GM06990 (cell line): ENCODE data around the gene EXD2.

Experiments used
- DNase-seq: peaks from one replicate; pipeline ENCODE4 v3.0.0-alpha.2; 2011; ENCODE audit not compliant: insufficient read length; ENCODE audit errors: extremely low read depth
- H3K27me3 ChIP-seq: replicated peaks from 2 replicates; pipeline ENCODE4 v1.6.0; 2011; ENCODE audit warnings: low read length; ENCODE audit not compliant: control insufficient read depth, insufficient read depth
- H3K36me3 ChIP-seq: 2 replicates; pipeline ENCODE4 v1.5.1; 2011; ENCODE audit warnings: low read length; ENCODE audit not compliant: control insufficient read depth, insufficient read depth
- H3K4me3 ChIP-seq: replicated peaks from 2 replicates; pipeline ENCODE4 v1.5.1; 2011; ENCODE audit warnings: low read depth, mild to moderate bottlenecking, control low read depth, low read length
- TF ChIP-seq, protein P1 (sequence below): IDR thresholded peaks from 2 replicates; pipeline ENCODE4 v1.5.1; 2011; ENCODE audit warnings: low read length, control low read depth, mild to moderate bottlenecking, inconsistent platforms; ENCODE audit not compliant: insufficient read depth, poor library complexity, severe bottlenecking

Gene EXD2

DNA sequence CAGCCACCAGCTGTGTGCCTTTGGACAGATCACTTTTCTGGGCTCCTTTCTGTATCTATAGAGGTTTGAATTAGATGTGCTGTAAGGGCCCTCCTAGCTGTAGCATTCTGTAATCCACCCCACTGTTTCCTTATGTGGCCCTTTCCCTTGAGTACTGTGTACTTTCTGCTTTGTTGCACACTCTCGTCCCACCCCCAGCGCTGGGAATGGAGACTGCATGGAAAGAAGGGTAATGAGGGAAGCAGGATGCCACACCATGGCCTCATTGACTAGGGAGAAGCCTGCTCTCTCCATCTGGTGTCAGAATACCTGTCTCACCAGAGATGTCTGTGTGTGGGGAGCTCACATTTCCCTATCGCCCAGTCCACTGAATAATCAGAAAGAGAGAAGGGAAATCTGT is 55.0 kb downstream of the EXD2 start:
- Histone ChIP-seq H3K27me3 (no peaks in the 10 kb centered on the region), H3K36me3 (no peaks in the 10 kb centered on the region), H3K4me3 (no peak overlapping the region)
- TF ChIP-seq, protein P1, sequence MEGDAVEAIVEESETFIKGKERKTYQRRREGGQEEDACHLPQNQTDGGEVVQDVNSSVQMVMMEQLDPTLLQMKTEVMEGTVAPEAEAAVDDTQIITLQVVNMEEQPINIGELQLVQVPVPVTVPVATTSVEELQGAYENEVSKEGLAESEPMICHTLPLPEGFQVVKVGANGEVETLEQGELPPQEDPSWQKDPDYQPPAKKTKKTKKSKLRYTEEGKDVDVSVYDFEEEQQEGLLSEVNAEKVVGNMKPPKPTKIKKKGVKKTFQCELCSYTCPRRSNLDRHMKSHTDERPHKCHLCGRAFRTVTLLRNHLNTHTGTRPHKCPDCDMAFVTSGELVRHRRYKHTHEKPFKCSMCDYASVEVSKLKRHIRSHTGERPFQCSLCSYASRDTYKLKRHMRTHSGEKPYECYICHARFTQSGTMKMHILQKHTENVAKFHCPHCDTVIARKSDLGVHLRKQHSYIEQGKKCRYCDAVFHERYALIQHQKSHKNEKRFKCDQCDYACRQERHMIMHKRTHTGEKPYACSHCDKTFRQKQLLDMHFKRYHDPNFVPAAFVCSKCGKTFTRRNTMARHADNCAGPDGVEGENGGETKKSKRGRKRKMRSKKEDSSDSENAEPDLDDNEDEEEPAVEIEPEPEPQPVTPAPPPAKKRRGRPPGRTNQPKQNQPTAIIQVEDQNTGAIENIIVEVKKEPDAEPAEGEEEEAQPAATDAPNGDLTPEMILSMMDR = no peak
- no peak for DNase-seq

DNA sequence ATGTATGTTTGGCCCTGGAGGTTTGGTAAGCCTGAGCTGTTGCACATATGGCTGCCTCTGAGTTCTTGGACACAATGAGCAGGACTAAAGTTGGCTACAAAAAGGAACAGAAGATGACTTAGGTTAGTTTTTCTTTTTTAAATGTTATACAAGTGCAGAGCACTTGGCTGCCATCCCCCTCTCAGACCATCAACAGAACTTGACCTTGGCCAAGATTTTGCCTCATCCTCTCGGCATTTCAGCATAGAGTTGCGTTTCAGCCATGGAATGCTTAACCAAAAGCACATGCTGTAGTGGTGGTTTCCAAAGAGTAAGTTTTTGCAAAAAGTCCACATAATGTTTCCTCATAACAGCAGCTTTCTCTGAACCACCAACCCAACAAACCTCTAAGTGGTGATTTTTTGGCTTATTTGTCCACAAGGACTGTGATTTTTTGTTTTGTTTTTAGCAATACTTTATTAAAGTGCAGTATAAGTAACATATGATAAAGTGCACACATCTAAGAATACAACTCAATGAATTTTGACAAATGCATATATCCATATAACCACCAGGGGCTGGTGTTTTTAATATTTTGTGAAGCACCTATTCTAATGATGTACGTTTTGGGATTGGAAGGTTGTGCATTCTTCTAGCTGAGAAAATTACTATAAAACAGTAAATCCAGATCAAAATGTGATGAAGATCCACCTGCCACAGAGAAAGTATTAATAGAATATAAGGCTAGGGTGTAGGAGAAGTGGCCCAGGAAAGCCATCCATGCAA is 56.6 kb downstream of the EXD2 start:
- DNase-seq = no peak
- Histone ChIP-seq H3K36me3 (no peaks in the 10 kb centered on the region), H3K4me3 (no peak overlapping the region), H3K27me3 (no peaks in the 10 kb centered on the region)
- TF ChIP-seq, protein P1 = peak; percentile 14

DNA sequence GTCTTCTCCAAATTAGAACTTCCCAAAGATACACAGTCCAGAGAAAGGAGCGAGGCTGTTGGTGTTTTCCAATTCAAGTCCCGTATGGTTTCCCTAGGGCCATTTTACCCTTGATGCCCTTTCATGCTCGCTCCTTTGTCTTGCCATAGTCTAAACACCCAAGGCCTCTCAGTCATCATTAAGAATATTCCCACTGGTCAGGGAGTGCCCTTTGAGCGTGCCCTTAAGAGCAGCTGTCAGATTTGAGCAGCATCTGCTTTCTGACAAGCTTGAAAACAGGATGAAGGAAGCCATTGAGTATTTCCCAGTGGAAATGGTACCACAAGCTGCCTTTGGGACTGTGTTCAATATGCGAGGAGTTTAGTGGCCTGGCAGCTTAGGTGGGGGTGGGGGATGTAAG is 58.3 kb downstream of the EXD2 start:
- no peak overlapping the region for H3K4me3 ChIP-seq
- TF ChIP-seq, protein P1 = no peak
- H3K27me3 ChIP-seq = no peaks in the 10 kb centered on the region

DNA sequence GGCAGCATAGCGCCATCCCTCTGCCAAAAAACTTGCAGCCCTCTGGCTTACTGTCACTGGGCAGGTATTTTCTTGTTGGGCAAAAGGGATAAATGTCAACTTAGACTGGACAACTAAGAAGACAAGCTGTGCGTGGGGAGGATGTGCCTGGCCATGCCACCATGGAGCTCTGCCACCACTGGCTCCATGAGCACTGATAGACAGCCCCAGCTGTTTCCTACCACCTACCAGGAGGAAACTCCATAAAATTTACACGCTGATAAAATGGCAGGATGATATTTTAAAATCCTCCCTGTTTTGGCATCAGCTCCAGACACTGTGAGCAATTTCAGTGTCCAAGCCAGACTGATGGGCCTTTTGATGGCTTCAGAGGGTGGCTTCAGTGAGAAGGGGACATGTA is 61.6 kb downstream of the EXD2 start:
- no peak for DNase-seq
- peaks cover 2% of the 10 kb centered on the region; the same call in 1 of the 2 replicates for H3K27me3 ChIP-seq
- no peaks in the 10 kb centered on the region for H3K36me3 ChIP-seq
- TF ChIP-seq, protein P1 = no peak
- no peak overlapping the region for H3K4me3 ChIP-seq

More for the DNA sequence above, 58.3 kb downstream of the EXD2 start:
- DNase-seq = no peak
- H3K36me3 ChIP-seq = no peaks in the 10 kb centered on the region

DNA sequence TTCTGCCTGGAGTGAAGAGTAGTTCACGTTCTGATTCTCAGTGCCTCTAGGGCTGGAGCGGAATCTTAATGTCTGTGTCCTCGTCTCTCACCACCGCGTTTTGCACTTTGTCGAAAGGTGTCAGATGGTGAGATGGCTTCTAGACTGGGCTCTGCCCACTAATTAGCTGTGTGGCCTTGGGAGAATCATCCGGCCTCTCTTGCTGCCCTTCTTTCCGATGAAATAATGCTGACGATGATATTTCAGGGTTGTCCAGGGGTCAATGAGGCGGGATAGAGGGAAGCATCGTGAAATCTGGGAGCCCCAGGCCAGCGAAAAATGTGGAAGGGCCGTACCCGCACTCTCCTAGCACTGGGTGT is 67.8 kb downstream of the EXD2 start:
- DNase-seq = no peak
- Histone ChIP-seq H3K4me3 (no peak overlapping the region; the same call in 1 of the 2 replicates), H3K36me3 (no peaks in the 10 kb centered on the region), H3K27me3 (peaks cover 5% of the 10 kb centered on the region)
- TF ChIP-seq, protein P1 = no peak
